GM12878 (cell line): ENCODE data around the gene SLC27A5. TPM values are rescaled to one million over a fixed set of nuclear protein-coding genes. Genes with fewer than 3 reads are reported as not detected.

Experiments used
- ESRRA ChIP-seq: IDR thresholded peaks from 2 replicates; pipeline ENCODE4 v1.6.1; 2012; ENCODE audit warnings: mild to moderate bottlenecking, low read length, improper control_type of control experiment
- GATAD2B ChIP-seq: fragments of 450-650 bp; conservative IDR thresholded peaks from 2 replicates; pipeline ENCODE4 v1.6.1; 2017; ENCODE audit warnings: low read depth, mild to moderate bottlenecking, moderate library complexity
- HDGF ChIP-seq: fragments of 450-650 bp; IDR thresholded peaks from 2 replicates; pipeline ENCODE4 v1.6.1; 2016; ENCODE audit warnings: antibody characterized with exemption
- IKZF2 ChIP-seq, 2 experiments: fragments of 450-650 bp; IDR thresholded peaks; 2 replicates each; pipeline ENCODE4 v1.6.1; 2017; ENCODE audit warnings: mild to moderate bottlenecking in 2 of 2, moderate library complexity in 2 of 2
- IRF4 ChIP-seq: IDR thresholded peaks from 2 replicates; pipeline ENCODE4 v1.6.1; 2011; ENCODE audit warnings: low read depth, low read length
- IRF5 ChIP-seq: fragments of 450-650 bp; IDR thresholded peaks from 2 replicates; pipeline ENCODE4 v1.6.1; 2017; ENCODE audit warnings: borderline replicate concordance
- LARP7 ChIP-seq: fragments of 450-650 bp; IDR thresholded peaks from 2 replicates; pipeline ENCODE4 v1.6.1; 2017; ENCODE audit warnings: mild to moderate bottlenecking
- MXI1 ChIP-seq: fragments of 150-350 bp; IDR thresholded peaks from 2 replicates; pipeline ENCODE4 v1.6.1; 2011; ENCODE audit warnings: low read depth, mild to moderate bottlenecking, inconsistent platforms, low read length, improper control_type of control experiment
- NFYA ChIP-seq: IDR thresholded peaks from 2 replicates; pipeline ENCODE4 v1.6.1; 2011; ENCODE audit warnings: low read depth, mild to moderate bottlenecking, low read length, improper control_type of control experiment, borderline replicate concordance
- NR2C2 ChIP-seq: IDR thresholded peaks from 2 replicates; pipeline ENCODE4 v1.6.1; 2011; ENCODE audit warnings: borderline replicate concordance, low read depth; ENCODE audit not compliant: control insufficient read depth, insufficient read length
- POLR2AphosphoS2 ChIP-seq: IDR thresholded peaks from 2 replicates; pipeline ENCODE4 v1.6.1; 2011; ENCODE audit warnings: low read depth, mild to moderate bottlenecking, low read length, improper control_type of control experiment, moderate library complexity
- RELA ChIP-seq: fragments of 450-650 bp; IDR thresholded peaks from 2 replicates; pipeline ENCODE4 v1.8.0; 2014; ENCODE audit warnings: borderline replicate concordance; ENCODE audit not compliant: partially characterized antibody
- RELB ChIP-seq: fragments of 450-650 bp; IDR thresholded peaks from 2 replicates; pipeline ENCODE4 v1.6.1; 2017; ENCODE audit warnings: low read depth, mild to moderate bottlenecking, moderate library complexity
- REST ChIP-seq: IDR thresholded peaks from 2 replicates; pipeline ENCODE4 v1.6.1; 2012; ENCODE audit warnings: mild to moderate bottlenecking, low read depth, low read length
- SMC3 ChIP-seq: IDR thresholded peaks from 2 replicates; pipeline ENCODE4 v1.6.1; 2011; ENCODE audit warnings: low read length, improper control_type of control experiment, borderline replicate concordance
- ZBED1 ChIP-seq: IDR thresholded peaks from 2 replicates; pipeline ENCODE4 v1.6.1; 2016; ENCODE audit warnings: borderline replicate concordance
- ZNF622 ChIP-seq: fragments of 450-650 bp; IDR thresholded peaks from 2 replicates; pipeline ENCODE4 v1.6.1; 2017; ENCODE audit warnings: mild to moderate bottlenecking, inconsistent platforms
- ZNF687 ChIP-seq: fragments of 450-650 bp; IDR thresholded peaks from 2 replicates; pipeline ENCODE4 v1.6.1; 2017; ENCODE audit warnings: mild to moderate bottlenecking, moderate library complexity
- polyA plus RNA-seq, 11 experiments: library from polyadenylated mRNA; depleted of rRNA in 4 of 11; unstranded in 6 of 11; stranded (reverse) in 5 of 11; fragments of >200 nt; fragmentation: Nextera tagmentation in 4 of 11; fragmentation: Illumina TruSeq in 1 of 11; extraction: Ambion mirVana in 4 of 11; extraction: Trizol in 1 of 11; gene quantifications; 1 replicate in 1 of 11; 2 replicates in 10 of 11; pipeline versions ENCODE4 v1.2.1 to v1.2.3, GENCODE V29; 2011 to 2016; ENCODE audit warnings: inconsistent platforms in 2 of 11, missing spikeins in 2 of 11, low read depth in 1 of 11
- total RNA-seq, 4 experiments: library from RNA; depleted of rRNA in 3 of 4; stranded (reverse); fragments of >200 nt in 3 of 4; fragmentation: Illumina TruSeq in 1 of 4; extraction: Trizol in 1 of 4; gene quantifications; 2 replicates each; pipeline versions ENCODE4 v1.2.1 to v1.2.3, GENCODE V29; 2013 to 2021

Gene SLC27A5
- total and polyA plus RNA-seq, 10 of the 15 experiments (the other 5 are each of a cell fraction or from before 2014, with no cell fraction given): 21.2 to 127 (median 31.8) TPM

- TF ChIP-seq IRF5 (no peak; the same call in 1 of the 2 replicates), HDGF (peak; percentile 80; the same call in 1 of the 2 replicates), ZNF622 (no peak), GATAD2B (0 out of 2 replicates have a peak, but pooled peaks have one; percentile 70), ZBED1 (peak; percentile 67; the same call in 1 of the 2 replicates), LARP7 (peak; percentile 95), RELA (peak; percentile 90), NR2C2 (no peak), POLR2AphosphoS2 (peak; percentile 79; the same call in 1 of the 2 replicates), IKZF2 (IDR thresholded peaks at IDR 0.05) (peak; percentile 45 to 60; a peak in 3 of 4 replicates), RELB (peak; percentile 89), NFYA (no peak), ZNF687 (peak; percentile 53; the same call in 1 of the 2 replicates), IRF4 (peak; percentile 59; the same call in 1 of the 2 replicates), REST (peak; percentile 56), ESRRA (no peak), SMC3 (no peak), MXI1 (peak; percentile 79)
- TF ChIP-seq, all 136 proteins: peak for 73
Observed at GRCh38 chr19:58499021-58499927, 12.5 kb downstream of the SLC27A5 start (continued).
